Heart left ventricle (tissue), 13 donors: ENCODE results near the gene FHL1.

Experiments used
- POLR2A ChIP-seq, 2 donors: fragments of 450-650 bp; IDR thresholded peaks; one replicate each; pipeline ENCODE4 v1.6.1; 2017; ENCODE audit warnings: antibody characterized with exemption in 2 of 2, mild to moderate bottlenecking in 2 of 2, moderate library complexity in 2 of 2
- TF ChIP-seq, protein P1 (sequence below), 12 donors: fragments of 200-600 bp; sonication (generic) in 4 of 12; IDR thresholded peaks; one replicate each; pipeline versions ENCODE4 v1.5.0 to v1.8.0; 2018 to 2022; ENCODE audit warnings: antibody characterized with exemption in 12 of 12, mild to moderate bottlenecking in 5 of 12
- donor health status: ischemic (EF 13 %, LVEDD 7.1; RV severe dilation, severe dysfunction).
- donor health status: DM: no; HTN: yes; CAD: no.
- donor health status: DM: no; HTN: no; CAD: no.
- donor health status: ischemic (EF 25% LVEDD 6.9; RV normal size, moderate dysfunction).
- donor health status: ischemic (EF 25% LVEDD 5.7; RV mildly dilated, moderate dysfunction).
- donor health status: ischemic (EF 35%, LVEDD 5.7; RV mildly dilated, moderate dysfunction).
- donor health status: nonischemic (EF 11% LVEDD 7.7; RV severe dilation, severe dysfunction).
- donor health status: DM: yes; HTN: yes; CAD: no.
- donor health status: PGD.
- donor health status: ischemic (EF 29% LVEDD 5.4; RV normal size, mild dysfunction).
- donor health status: nonischemic (EF 23%, LVEDD 6.1; RV moderate dilation, normal function).

DNA sequence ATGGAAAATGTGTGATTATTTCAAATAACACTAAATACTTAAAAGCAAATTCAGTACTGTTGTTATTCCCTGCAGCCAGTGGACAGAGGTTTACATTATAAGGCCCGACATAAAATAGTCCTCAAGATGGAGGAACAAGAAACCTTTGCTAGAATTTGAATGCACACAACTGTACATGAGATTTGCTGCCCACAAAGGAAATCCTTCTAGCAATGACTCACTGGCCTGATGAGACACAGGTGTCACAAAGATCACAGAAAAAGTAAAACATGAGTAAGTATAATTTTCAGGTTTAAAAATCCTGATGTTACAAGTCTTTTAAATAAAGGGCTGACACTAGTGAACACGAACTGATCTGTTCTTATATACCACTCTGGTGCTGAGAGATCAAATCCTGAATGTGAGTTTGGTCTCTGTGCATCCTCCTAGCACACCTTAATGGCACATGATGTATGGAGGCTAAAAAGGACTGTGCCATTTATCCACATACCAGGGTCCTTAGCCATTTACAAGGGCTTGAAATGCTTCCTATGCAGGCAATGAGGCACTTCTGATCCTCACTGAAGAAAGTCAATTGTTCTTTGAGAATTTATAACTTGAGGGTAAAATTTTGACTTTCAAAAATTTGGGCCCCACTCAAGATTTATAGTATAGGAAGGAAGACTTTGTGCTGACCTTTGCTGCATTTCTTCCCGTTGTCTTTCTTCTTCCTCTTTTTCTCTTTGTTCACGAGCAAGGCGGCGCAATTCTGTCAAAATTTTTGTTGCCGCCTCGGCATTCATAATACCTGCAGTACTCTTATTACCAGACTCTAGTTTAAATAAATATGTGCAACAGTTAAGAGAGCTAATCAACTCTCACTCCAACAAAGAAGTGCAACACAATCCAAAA lies 80.9 kb downstream of the FHL1 start:
- TF ChIP-seq, protein P1, sequence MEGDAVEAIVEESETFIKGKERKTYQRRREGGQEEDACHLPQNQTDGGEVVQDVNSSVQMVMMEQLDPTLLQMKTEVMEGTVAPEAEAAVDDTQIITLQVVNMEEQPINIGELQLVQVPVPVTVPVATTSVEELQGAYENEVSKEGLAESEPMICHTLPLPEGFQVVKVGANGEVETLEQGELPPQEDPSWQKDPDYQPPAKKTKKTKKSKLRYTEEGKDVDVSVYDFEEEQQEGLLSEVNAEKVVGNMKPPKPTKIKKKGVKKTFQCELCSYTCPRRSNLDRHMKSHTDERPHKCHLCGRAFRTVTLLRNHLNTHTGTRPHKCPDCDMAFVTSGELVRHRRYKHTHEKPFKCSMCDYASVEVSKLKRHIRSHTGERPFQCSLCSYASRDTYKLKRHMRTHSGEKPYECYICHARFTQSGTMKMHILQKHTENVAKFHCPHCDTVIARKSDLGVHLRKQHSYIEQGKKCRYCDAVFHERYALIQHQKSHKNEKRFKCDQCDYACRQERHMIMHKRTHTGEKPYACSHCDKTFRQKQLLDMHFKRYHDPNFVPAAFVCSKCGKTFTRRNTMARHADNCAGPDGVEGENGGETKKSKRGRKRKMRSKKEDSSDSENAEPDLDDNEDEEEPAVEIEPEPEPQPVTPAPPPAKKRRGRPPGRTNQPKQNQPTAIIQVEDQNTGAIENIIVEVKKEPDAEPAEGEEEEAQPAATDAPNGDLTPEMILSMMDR (IDR thresholded peaks at IDR 0.05), result no peak
- TF ChIP-seq POLR2A (IDR thresholded peaks at IDR 0.05), result no peak
